ENCODE results near the gene TRIM41. TPM values are rescaled to one million over a fixed set of nuclear protein-coding genes. Genes with fewer than 3 reads are reported as not detected.

TRIM41 gene
- total RNA-seq, 4 donors from 2014 or later: 17.9 to 23.9 (median 18.7) TPM

DNA sequence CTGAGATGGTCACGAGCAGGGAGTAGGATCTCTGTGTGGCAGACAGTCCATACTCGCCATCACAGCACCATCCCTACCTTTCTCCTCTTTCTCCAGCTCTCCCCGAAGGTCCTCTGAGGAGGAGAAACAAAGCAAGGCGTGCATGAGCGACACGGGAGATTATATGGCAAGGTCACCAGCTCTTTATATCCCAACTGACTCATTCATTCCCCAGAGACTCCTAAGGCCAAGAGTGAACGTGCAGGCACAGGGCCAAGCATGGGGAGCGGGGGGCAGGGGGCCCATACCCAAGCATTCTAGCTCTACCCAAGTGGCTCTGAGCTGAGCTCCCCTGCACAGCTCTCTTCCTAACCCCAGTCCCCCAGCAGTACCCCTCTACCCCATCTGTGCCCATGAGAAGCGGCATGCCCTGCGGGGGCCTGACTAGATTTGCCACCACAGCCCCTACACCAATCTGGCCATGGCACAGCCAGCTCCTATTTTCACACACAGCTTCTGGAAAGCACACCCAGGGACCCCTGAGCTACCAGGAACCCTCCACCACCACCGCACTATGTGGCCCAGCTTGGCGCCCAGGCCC, 24.9 kb upstream of the TRIM41 start:
- DNase-seq: no peak
- Histone ChIP-seq H3K9me3 (no peaks in the 10 kb centered on the region), H3K27me3 (no peaks in the 10 kb centered on the region), H3K36me3 (no peaks in the 10 kb centered on the region), H3K4me3 (no peak overlapping the region), H3K4me1 (peaks cover 0 to 11% (median 0%) of the 10 kb centered on the region in 4 donors), H3K27ac (no peak overlapping the region)
- WGBS, 2 donors (ENCODE audit: low coverage in 1 of 2): 80 to 83% methylated on average over 2 to 12 of the region's 12 CpGs
- TF ChIP-seq CTCF (IDR thresholded peaks at IDR 0.05): no peak
- no peak for TF ChIP-seq POLR2A (IDR thresholded peaks at IDR 0.05)
- no peak for TF ChIP-seq EP300 (IDR thresholded peaks at IDR 0.05; ENCODE audit: low read depth)
- TF ChIP-seq POLR2AphosphoS5 (IDR thresholded peaks at IDR 0.05): no peak
- intact Hi-C loops (cut with DNase I; ENCODE audit: low total_unique reads): no loop called here
- in situ Hi-C loops (cut with MboI; ENCODE audit: low pct_ligation_motif_present in 1 of 4, low pct_unique_long_range_greater_than_20kb in 1 of 4, low sequenced_read_pairs in 3 of 4): no loop called here

- DNase-seq: no peak
- no peak overlapping the region for H3K27ac ChIP-seq
- in situ Hi-C loops (cut with MboI; ENCODE audit: low pct_ligation_motif_present in 1 of 4, low pct_unique_long_range_greater_than_20kb in 1 of 4, low sequenced_read_pairs in 3 of 4): no loop called here
Measured at GRCh38 chr5:181198905-181199519, 24.1 kb upstream of the TRIM41 start.

DNA sequence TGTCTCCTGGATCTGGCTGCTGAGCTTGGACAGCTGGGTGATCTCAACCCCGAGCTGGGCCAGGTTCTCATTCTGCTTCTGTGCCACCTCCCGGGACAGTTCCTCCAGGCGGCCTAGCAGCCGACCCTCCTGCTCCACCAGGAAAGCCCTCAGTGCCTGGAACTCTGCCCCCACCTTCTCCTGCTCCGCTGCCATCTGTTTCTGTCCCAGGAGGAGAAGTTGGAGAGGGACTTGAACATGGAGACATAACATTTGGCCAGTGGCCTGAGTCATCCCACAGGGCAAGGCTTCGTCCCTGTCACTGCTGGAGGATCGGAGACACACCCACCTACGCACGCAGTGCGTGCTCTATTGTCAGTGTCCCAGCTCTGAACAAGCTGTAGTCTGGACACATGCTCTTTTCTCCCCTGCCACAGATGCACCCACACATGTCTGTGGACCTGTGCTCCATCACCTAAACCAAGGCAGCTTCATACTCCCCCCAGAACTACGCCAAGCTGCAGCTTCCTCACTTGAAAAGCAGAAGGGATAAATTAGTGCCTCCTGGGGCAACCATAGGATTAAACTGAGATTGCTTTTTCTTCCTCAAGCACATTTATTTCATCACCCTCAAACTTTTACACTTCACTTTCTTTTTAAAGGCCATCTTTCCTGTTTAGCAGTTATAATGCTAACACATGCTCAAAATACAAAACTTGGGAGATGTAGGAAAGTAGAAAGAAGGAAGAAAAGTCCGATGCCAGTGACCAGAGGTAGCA, 23.0 kb upstream of the TRIM41 start:
- Histone ChIP-seq H3K27me3 (peaks cover 11% of the 10 kb centered on the region), H3K36me3 (no peaks in the 10 kb centered on the region), H3K4me1 (peaks cover 0 to 28% (median 15%) of the 10 kb centered on the region in 4 donors), H3K27ac (no peak overlapping the region), H3K4me3 (no peak overlapping the region), H3K9me3 (no peaks in the 10 kb centered on the region)
- TF ChIP-seq POLR2AphosphoS5 (IDR thresholded peaks at IDR 0.05) (no peak), CTCF (IDR thresholded peaks at IDR 0.05) (no peak), EP300 (IDR thresholded peaks at IDR 0.05; ENCODE audit: low read depth) (no peak), POLR2A (IDR thresholded peaks at IDR 0.05) (no peak)
- DNase-seq: no peak
- WGBS, 2 donors (ENCODE audit: low coverage in 1 of 2): 67 to 82% methylated on average over 3 to 12 of the region's 12 CpGs
- in situ Hi-C loops (cut with MboI; ENCODE audit: low pct_ligation_motif_present in 1 of 4, low pct_unique_long_range_greater_than_20kb in 1 of 4, low sequenced_read_pairs in 3 of 4): no loop called here
- intact Hi-C loops (cut with DNase I; ENCODE audit: low total_unique reads): no loop called here

More at GRCh38 chr5:181198905-181199519, 24.1 kb upstream of the TRIM41 start:
- no peak overlapping the region for H3K4me3 ChIP-seq
- H3K9me3 ChIP-seq: no peaks in the 10 kb centered on the region
- intact Hi-C loops (cut with DNase I; ENCODE audit: low total_unique reads): no loop called here
- TF ChIP-seq POLR2A (IDR thresholded peaks at IDR 0.05) (no peak), EP300 (IDR thresholded peaks at IDR 0.05; ENCODE audit: low read depth) (no peak), POLR2AphosphoS5 (IDR thresholded peaks at IDR 0.05) (no peak), CTCF (IDR thresholded peaks at IDR 0.05) (no peak)
- no peaks in the 10 kb centered on the region for H3K36me3 ChIP-seq
- H3K4me1 ChIP-seq: peaks cover 0 to 19% (median 5%) of the 10 kb centered on the region in 4 donors
- peaks cover 7% of the 10 kb centered on the region for H3K27me3 ChIP-seq
- 66 to 79% methylated on average over 9 of the region's 9 CpGs for WGBS, 2 donors (ENCODE audit: low coverage in 1 of 2)

GRCh38 chr5:181200816-181201215, 22.3 kb upstream of the TRIM41 start:
- Histone ChIP-seq H3K27me3 (peaks cover 13% of the 10 kb centered on the region), H3K27ac (no peak overlapping the region), H3K36me3 (no peaks in the 10 kb centered on the region), H3K9me3 (no peaks in the 10 kb centered on the region), H3K4me1 (peaks cover 0 to 36% (median 23%) of the 10 kb centered on the region in 4 donors), H3K4me3 (no peak overlapping the region)
- intact Hi-C loops (cut with DNase I; ENCODE audit: low total_unique reads) (no loop called here), in situ Hi-C loops (cut with MboI; ENCODE audit: low pct_ligation_motif_present in 1 of 4, low pct_unique_long_range_greater_than_20kb in 1 of 4, low sequenced_read_pairs in 3 of 4) (no loop called here)
- 72% methylated on average over 4 of the region's 4 CpGs; no CpG with 5 or more reads in 1 of the 2 donors for WGBS, 2 donors (ENCODE audit: low coverage in 1 of 2)
- DNase-seq: no peak
- TF ChIP-seq POLR2AphosphoS5 (IDR thresholded peaks at IDR 0.05) (no peak), CTCF (IDR thresholded peaks at IDR 0.05) (no peak), POLR2A (IDR thresholded peaks at IDR 0.05) (no peak), EP300 (IDR thresholded peaks at IDR 0.05; ENCODE audit: low read depth) (no peak)

Measured in transverse colon (tissue), 4 donors.